Bronchial epithelial cell (primary cell): ENCODE data around the gene USH1C. TPM values are rescaled to one million over a fixed set of nuclear protein-coding genes. Genes with fewer than 3 reads are reported as not detected.

Source experiments
- DNase-seq: peaks from one replicate; pipeline ENCODE4 v3.0.0-alpha.2; 2010; ENCODE audit warnings: low read depth
- FAIRE-seq: peaks from 2 replicates; lab custom pipeline; 2011; peaks lifted over from hg19 to GRCh38; lab: Jason Lieb, UNC
- H3K27me3 ChIP-seq: 2 replicates; pipeline ENCODE4 v1.5.1; 2011; ENCODE audit warnings: low read length; ENCODE audit not compliant: control insufficient read depth, insufficient read depth
- H3K36me3 ChIP-seq: 2 replicates; pipeline ENCODE4 v1.5.1; 2011; ENCODE audit warnings: low read length; ENCODE audit not compliant: control insufficient read depth, insufficient read depth
- H3K4me3 ChIP-seq: 2 replicates; pipeline ENCODE4 v1.5.1; 2011; ENCODE audit warnings: mild to moderate bottlenecking, low read depth, low read length, control low read depth
- total RNA-seq: library from RNA; depleted of rRNA; stranded (reverse); fragments of >200 nt; gene quantifications from 2 replicates; pipeline ENCODE4 v1.2.1, GENCODE V29; 2014
- TF ChIP-seq, protein P1 (sequence below): IDR thresholded peaks from 2 replicates; pipeline ENCODE4 v1.5.1; 2011; ENCODE audit warnings: mild to moderate bottlenecking, moderate library complexity, low read length, control low read depth, inconsistent platforms; ENCODE audit not compliant: insufficient read depth, severe bottlenecking

The USH1C gene
- total RNA-seq, 1 donor from 2014 or later: not detected

DNA sequence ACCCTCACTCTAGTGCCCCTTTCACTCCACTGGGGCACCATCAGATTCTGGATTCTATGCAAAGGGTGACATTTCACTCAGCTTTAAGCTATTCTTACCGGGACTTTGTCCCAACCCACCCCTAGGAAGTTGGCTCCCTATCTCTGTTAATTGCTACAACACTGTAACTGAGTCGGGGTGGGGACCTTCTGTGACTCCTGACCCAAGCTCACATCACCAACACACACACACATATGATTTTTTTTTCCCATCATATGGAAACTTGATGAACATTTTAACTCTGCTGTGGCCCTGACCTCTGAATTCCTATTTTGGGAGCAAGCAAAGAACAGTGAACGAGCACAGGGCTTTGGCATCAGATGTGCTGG is 16.6 kb downstream of the USH1C start:
- Histone ChIP-seq H3K36me3 (no peaks in the 10 kb centered on the region), H3K4me3 (no peak overlapping the region), H3K27me3 (no peaks in the 10 kb centered on the region)
- TF ChIP-seq, protein P1, sequence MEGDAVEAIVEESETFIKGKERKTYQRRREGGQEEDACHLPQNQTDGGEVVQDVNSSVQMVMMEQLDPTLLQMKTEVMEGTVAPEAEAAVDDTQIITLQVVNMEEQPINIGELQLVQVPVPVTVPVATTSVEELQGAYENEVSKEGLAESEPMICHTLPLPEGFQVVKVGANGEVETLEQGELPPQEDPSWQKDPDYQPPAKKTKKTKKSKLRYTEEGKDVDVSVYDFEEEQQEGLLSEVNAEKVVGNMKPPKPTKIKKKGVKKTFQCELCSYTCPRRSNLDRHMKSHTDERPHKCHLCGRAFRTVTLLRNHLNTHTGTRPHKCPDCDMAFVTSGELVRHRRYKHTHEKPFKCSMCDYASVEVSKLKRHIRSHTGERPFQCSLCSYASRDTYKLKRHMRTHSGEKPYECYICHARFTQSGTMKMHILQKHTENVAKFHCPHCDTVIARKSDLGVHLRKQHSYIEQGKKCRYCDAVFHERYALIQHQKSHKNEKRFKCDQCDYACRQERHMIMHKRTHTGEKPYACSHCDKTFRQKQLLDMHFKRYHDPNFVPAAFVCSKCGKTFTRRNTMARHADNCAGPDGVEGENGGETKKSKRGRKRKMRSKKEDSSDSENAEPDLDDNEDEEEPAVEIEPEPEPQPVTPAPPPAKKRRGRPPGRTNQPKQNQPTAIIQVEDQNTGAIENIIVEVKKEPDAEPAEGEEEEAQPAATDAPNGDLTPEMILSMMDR: no peak
- FAIRE-seq: no peak
- DNase-seq: no peak

GRCh38 chr11:17526931-17527627 is 17.1 kb downstream of the USH1C start:
- FAIRE-seq (no peak), DNase-seq (no peak)
- TF ChIP-seq, protein P1: no peak
- Histone ChIP-seq H3K36me3 (no peaks in the 10 kb centered on the region), H3K4me3 (no peak overlapping the region), H3K27me3 (no peaks in the 10 kb centered on the region)

- FAIRE-seq: no peak
- no peaks in the 10 kb centered on the region for H3K27me3 ChIP-seq
These were observed 17.9 kb downstream of the USH1C start for GRCh38 chr11:17526326-17526725.

GRCh38 chr11:17525570-17525969 is 18.6 kb downstream of the USH1C start:
- FAIRE-seq: no peak
- Histone ChIP-seq H3K4me3 (no peak overlapping the region), H3K27me3 (no peaks in the 10 kb centered on the region), H3K36me3 (no peaks in the 10 kb centered on the region)
- TF ChIP-seq, protein P1: no peak
- no peak for DNase-seq

More at GRCh38 chr11:17526326-17526725, 17.9 kb downstream of the USH1C start:
- no peaks in the 10 kb centered on the region for H3K36me3 ChIP-seq
- TF ChIP-seq, protein P1: no peak
- no peak for DNase-seq
- H3K4me3 ChIP-seq: no peak overlapping the region

- FAIRE-seq (no peak), DNase-seq (no peak)
- TF ChIP-seq, protein P1: no peak
- Histone ChIP-seq H3K4me3 (no peak overlapping the region), H3K36me3 (no peaks in the 10 kb centered on the region), H3K27me3 (no peaks in the 10 kb centered on the region)
These were observed 20.0 kb downstream of the USH1C start for GRCh38 chr11:17524221-17524620.

DNA sequence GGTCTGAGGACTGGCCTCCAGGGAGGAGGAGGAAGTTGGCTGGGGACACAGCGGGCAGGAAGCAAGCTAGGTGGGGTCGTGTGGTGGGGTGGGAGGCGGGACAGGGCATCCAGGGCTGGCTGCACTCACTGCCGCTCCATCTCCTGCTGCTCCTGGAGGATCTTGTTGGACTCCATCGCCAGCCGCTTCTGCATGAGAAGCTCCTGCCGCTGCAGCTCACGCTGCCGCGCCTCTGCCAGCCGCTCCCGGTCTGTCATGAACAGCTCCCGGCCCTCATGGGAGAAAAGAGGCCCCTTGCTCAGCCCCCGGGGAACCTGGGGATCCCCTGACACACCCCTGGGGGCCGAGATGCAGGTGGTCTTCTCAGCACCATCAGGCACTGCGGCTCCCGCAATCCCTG is 21.6 kb downstream of the USH1C start:
- FAIRE-seq (no peak), DNase-seq (no peak)
- H3K36me3 ChIP-seq: no peaks in the 10 kb centered on the region
- TF ChIP-seq, protein P1: no peak
- no peak overlapping the region for H3K4me3 ChIP-seq
- no peaks in the 10 kb centered on the region for H3K27me3 ChIP-seq
